ENCODE data around the gene MLPH. TPM values are rescaled to one million over a fixed set of nuclear protein-coding genes. Genes with fewer than 3 reads are reported as not detected.

MLPH gene
- total and polyA plus RNA-seq, 12 donors = 0.12 to 3.6 (median 0.84) TPM; not detected in 1

GRCh38 chr2:237570776-237571335 is 83.8 kb downstream of the MLPH start:
- 79 to 87% (median 84%) methylated on average over 5 to 9 of the region's 9 CpGs for WGBS, 4 donors
- intact Hi-C loops (cut with DNase I) = loop anchor here in 1 of 2 donors (5.0 to 10.0 kb wide), 2 partner anchors 59 to 456 kb away; no protein-coding TSS in a partner anchor
- TF ChIP-seq CTCF (IDR thresholded peaks at IDR 0.05) (no peak), POLR2A (IDR thresholded peaks at IDR 0.05) (no peak)
- no peaks in the 10 kb centered on the region for H3K36me3 ChIP-seq (replicated peaks in 1 of 2)
- H3K27ac ChIP-seq = no peak overlapping the region
- H3K4me3 ChIP-seq = no peak overlapping the region
- H3K4me1 ChIP-seq (replicated peaks in 1 of 2) = peaks cover 4 to 5% of the 10 kb centered on the region in 2 donors
- DNase-seq = no peak
- H3K27me3 ChIP-seq = no peaks in the 10 kb centered on the region
- H3K9me3 ChIP-seq (replicated peaks in 1 of 3) = no peaks in the 10 kb centered on the region

- H3K27ac ChIP-seq = no peak overlapping the region
- no peaks in the 10 kb centered on the region for H3K36me3 ChIP-seq (replicated peaks in 1 of 2)
- H3K27me3 ChIP-seq = no peaks in the 10 kb centered on the region
- WGBS, 4 donors = 90 to 97% (median 93%) methylated on average over 7 of the region's 7 CpGs
- intact Hi-C loops (cut with DNase I) = loop anchor here in 1 of 2 donors (5.0 to 10.0 kb wide), 2 partner anchors 59 to 457 kb away; no protein-coding TSS in a partner anchor
- no peak overlapping the region for H3K4me3 ChIP-seq
- H3K9me3 ChIP-seq (replicated peaks in 1 of 3) = no peaks in the 10 kb centered on the region
- peaks cover 4 to 5% of the 10 kb centered on the region in 2 donors for H3K4me1 ChIP-seq (replicated peaks in 1 of 2)
- DNase-seq = no peak
- no peak for TF ChIP-seq POLR2A (IDR thresholded peaks at IDR 0.05)
- TF ChIP-seq CTCF (IDR thresholded peaks at IDR 0.05) = no peak
Measured at GRCh38 chr2:237571551-237571950, 84.5 kb downstream of the MLPH start.

- no peak overlapping the region for H3K4me3 ChIP-seq
- 6 to 13% (median 9%) methylated on average over 16 to 24 of the region's 24 CpGs for WGBS, 4 donors
Measured at GRCh38 chr2:237572021-237572741, 85.1 kb downstream of the MLPH start.

More at GRCh38 chr2:237572021-237572741, 85.1 kb downstream of the MLPH start:
- no peaks in the 10 kb centered on the region for H3K36me3 ChIP-seq (replicated peaks in 1 of 2)
- no peak overlapping the region for H3K27ac ChIP-seq
- peak; percentile 95 to 99 (median 98) for TF ChIP-seq CTCF (IDR thresholded peaks at IDR 0.05)
- no peak for TF ChIP-seq POLR2A (IDR thresholded peaks at IDR 0.05)
- peak; percentile 90 to 95 (median 92) for DNase-seq
- intact Hi-C loops (cut with DNase I) = loop anchor here (2.0 to 10.0 kb wide), 3 partner anchors 59 to 457 kb away; no protein-coding TSS in a partner anchor
- H3K9me3 ChIP-seq (replicated peaks in 1 of 3) = no peaks in the 10 kb centered on the region
- peaks cover 4 to 5% of the 10 kb centered on the region in 2 donors for H3K4me1 ChIP-seq (replicated peaks in 1 of 2)
- no peaks in the 10 kb centered on the region for H3K27me3 ChIP-seq
